HL-60/S4 (cell line): Measurements from ENCODE around the gene GALNT2.

ENCODE experiments used
- in situ Hi-C: fragments of 300-500 bp; cut with MboI; formaldehyde crosslinking; loops from 2 replicates; pipeline ENCODE4 v1.14.3; 2022; ENCODE audit warnings: low sequenced_read_pairs

GALNT2 gene

DNA sequence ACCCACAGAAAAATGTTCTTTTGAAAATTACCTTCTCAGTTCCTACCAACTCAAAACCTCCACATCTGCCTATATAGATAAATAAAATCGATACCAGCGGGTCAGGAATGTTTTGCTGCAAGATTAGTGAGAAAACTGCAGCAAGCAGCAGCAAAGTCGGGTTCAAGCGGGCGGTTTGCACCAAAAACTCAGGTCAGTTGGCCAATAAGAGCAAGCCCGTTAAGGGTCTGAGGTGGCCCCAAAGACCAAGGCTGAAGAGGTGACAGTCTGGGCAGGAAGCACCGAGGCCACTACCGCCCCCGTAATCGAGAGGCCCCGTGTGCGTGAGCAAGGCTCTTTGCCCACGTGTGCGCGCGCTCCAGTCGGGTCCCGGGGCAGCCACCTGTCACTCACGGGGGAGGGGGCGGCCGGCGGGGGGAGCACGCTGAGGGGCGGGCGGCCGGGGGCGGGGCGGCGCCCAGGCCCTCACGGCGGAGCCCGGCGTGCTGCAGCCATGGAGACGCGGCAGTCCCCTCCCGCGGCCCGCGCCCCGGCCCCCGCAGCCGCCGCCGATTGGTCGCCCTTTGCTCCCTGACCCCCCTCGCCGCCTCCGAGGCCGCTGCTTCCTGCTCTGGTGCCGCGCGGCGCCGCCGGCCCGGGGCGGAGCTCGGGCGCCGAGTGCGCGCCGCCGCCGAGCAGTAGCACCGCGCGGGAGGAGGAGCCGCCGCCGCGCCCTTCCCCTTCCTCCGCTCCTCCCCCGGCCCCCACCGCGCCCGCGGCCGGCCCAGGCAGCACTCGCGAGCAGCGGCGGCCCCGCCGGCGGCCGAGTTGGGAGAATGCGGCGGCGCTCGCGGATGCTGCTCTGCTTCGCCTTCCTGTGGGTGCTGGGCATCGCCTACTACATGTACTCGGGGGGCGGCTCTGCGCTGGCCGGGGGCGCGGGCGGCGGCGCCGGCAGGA, at the start of gene GALNT2:
TSS of gene GALNT2 (plus strand) at position 773 of the 939 bp plus-strand sequence. CDS start at position 816, 43 bp downstream.
- in situ Hi-C loops, result no loop called here

DNA sequence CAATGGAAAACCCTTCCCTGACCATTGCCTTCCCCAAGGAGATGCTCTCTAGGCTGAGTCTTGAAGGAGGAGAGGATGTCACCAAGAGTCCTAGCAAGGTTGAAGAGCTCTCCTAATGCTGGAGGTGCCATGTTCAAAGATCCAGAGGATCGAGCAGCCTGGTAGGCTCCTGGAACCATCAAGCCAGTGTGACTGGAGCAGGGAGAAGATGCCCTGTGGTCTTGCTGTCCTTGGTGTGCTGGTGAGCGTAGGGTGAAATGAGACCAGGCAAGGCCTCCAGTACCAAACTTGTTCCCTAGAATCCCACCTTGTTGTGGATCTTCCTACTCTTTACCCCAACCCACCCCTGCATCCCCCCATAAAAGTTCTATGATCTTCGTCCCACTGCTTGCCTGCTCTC, 46.6 kb upstream of the GALNT2 start:
- in situ Hi-C loops, result no loop called here

DNA sequence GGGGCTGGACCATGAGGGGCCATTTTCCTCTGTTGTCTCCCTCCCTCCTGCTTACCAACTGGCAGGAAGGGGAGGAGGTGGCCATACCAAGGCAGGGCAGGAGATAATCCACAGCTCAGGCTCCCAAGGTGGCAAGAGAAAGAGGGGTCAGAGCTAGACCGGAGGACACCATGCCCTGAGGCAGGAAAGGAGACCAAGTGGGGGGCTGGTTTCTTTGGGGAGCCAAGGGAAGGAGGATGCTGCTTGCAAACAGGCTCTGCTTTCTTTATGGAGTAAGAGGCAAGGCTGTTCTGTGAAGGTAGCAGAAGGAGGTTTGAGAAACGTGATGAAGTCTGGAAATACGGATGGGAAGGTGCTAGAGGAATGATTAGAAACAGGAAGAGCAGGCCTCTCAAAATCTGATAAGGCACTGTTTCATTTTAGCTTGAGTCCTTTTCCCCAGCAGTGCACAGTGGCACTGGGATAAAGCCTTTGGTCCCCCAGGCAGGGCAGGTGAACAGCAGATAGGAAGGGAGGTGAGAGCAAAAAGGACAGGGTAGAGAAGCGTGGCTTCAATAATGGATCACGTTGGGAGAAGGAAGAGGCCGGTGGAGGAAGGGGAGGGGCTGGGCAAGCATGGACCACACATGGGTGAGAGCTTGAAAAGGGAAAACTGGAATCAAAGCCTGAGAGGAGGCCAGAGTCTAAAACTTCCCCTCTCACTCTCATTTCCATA, 44.2 kb upstream of the GALNT2 start:
- in situ Hi-C loops, result no loop called here

DNA sequence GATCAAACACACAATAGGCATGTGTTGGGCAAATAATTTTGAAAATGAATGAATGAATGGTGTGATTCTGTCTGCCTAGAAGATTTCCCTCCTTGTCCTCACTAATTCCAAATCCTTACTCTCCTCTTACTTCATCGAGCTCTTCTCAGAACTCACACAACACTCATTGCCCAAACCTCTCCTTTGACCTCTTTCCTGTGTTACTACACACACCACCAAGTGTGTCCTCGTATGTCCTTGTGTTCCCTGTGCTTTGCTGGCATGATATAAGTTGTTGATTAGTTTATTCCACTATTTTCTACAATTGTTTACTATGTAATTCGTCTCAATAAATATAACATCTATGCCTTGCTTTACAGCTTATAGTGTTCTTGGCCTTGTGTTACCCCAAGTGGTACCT, 41.4 kb upstream of the GALNT2 start:
- in situ Hi-C loops, result no loop called here

DNA sequence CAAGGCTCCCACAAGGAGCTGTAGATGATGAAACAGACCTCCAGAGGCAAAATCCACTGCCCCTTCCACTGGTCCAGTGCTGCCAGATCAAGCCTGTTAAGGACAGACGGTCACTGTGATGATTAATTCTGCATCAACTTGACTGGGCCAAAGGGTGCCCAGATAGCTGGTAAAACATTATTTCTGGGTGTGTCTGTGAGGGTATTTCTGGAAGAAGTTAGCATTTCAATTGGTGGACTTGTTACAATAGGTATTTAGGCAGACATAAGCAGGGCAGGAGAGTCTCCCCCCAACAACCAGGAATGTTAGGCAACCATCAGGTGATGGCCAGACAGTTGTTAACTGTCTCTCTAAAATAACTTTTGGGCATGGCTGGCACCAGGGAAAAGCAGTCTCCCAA, 40.9 kb upstream of the GALNT2 start:
- in situ Hi-C loops, result no loop called here

DNA sequence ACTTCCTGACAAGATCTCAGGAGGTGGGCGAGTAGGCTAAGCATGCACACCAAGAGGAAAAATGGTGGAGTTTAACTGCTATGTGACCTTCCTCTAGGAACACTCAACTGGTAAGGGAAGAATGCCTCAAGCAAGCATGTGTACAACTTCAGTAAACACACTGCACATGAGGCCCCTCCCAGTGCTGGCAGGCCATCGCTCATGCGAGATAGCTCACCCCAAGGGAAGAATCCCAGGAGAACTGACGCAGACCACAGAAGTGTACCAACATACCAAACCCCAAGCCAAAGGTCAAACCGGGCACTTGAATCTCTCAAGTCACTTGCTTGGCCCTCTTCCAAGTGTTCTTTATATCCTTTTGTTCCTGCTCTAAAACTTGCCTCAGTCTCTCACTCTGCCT, 40.5 kb upstream of the GALNT2 start:
- in situ Hi-C loops, result no loop called here

DNA sequence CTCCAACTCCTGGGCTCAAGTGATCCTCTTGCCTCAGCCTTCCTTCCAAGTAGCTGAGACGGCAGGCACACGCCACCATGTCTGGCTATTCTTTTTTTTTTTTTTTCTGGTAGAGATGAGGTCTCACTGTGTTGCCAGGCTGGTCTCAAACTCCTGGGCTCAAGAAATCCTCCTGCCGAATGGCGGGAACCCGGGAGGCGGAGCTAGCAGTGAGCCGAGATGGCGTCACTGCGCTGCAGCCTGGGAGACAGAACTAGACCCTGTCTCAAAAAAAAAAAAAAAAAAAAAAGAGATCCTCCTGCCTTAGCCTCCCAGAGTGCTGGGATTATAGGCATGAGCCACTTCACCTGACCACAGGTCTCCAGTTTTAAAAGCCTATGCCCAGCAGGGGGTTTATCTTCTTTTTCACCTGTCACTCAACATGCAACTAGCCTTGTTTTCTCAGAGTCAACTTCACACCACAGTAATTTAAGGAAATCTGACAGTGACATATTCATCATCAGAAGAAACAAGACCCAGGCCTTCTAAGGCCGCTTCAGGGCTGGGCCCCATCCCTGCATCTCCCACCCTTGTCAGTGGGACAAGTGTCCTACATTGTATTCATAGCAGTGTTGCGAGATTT, 38.3 kb upstream of the GALNT2 start:
- in situ Hi-C loops, result no loop called here

DNA sequence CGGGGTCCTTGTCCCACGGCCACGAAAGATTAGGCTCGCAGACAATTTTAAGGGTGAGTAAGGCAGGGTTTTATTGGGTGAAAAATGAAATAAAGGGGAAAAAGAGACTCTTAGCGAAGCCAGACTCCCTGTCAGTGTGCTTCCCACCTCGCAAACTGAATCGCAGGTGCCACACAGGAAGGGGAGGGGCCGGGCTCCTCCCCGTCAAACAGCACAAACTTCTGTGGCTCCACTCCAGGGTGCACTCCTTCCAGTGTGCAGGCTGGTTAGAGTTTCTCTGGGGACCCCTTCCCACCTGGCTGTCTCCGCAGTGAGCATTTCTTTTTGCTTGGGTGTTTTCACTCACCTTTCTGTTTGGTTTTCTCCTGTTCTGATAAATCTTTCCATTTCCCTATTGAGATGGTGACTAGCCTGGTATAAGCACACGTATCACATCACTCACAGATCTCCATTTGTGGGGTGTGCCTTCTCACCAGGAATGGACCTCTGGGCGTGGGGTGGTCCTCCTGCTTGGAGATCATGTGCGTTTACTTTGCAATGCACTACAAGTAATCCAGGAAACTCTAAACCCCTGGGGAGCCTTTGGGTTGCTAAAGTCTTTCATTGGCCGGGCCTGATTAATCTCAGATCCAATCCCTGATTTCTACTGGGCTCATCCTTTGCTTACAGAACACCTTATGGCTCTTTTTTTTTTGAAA, 37.6 kb upstream of the GALNT2 start:
- in situ Hi-C loops, result no loop called here

DNA sequence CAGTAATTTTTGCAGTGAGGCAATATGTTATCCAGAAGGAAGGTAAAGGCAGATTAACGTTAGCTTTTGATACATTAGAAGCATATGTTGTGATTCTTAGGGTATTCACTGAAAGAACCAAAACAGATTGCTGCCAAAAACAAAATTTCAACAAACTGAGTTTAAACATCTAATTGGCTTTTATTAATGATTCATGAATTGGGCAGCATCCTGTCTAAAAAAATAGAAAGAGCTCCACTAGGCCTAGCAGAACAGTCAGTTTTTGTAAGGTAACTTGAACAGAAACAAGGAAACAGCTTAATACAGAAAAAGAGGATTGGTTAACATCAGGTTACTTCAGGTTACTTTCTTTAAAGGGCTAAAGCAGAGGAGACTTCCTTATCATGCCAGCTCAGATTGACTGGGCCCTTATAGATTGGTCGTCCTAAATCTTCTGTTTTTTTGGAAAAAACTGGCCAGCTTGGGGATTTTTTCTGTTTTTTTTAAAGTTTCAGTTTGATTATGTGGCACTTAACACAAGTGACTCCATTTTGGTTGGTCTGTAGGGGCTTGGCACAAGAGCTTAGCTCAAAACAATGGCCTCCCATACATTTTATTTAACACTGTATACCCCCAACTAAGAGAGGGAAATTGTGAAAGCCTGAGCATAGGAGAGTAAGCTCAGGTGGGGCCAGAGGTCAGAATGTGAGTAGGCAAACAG, 36.8 kb upstream of the GALNT2 start:
- in situ Hi-C loops, result no loop called here

DNA sequence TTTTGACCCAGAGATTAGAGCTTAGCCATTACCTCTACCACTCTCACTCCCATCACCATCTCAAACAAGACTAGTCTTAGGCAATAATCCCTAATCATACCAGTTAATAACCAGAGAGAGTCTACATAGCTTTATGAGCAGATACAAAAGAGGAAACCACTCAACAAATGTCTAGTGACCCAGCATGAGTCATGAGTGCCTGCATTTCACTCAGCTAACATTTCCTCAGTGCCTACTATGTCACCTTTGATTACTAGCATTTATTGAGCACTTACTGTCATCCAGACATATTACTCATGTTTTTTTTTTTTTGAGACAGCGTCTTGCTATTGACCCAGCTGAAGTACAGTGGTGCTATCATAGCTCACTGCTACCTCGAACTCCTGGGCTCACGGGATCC, 35.9 kb upstream of the GALNT2 start:
- in situ Hi-C loops, result no loop called here

DNA sequence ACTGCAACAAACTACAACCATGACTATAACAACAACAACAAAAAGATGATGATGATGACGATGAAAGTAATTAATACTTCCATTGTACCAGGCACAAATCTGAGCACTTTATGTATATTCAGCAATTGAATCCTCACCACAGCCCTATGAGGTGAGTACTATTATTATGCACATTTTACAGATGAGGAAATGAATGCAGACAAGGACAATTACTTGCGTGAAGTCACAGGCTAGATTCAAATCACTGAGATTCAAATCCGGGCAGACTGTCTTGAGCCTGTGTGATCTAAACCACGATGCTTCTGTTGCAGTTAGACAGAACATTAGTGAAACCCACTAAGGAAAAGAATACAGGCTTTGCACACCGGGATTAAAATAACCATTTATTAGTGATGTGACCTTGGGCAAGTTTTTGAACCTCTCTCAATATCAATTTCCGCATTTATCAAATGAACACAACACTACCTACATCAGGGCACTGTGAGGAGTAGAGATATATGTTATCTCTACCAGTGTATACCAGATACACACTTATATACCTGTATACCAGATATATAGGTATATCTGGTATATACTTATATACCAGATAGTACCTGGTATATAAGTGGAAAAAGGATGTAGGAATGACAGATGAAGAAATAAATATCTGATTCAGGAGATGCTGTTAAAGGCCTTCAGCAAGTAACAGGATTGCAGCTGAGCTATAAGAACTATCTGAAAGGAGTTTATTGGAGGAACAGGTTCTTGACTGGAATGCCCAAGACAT, 34.3 kb upstream of the GALNT2 start:
- in situ Hi-C loops, result no loop called here

DNA sequence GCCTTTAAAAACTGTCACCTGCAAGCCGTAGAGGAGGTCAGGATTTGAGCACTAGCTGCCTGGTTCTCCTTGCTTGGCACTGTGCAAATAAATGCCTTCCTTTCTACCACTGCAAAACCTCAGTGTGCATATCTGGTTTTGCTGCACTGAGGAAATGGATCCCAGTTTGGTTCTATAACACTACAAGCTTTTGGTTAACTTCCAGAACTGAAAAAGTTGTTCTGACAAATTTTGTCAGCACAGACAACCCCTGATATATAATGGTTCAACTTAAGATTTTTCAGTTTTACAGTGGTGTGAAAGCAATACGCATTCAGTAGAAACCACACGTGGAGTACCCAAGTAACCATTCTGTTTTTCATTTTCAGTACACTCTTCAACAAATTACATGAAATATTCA, 29.8 kb upstream of the GALNT2 start:
- in situ Hi-C loops, result no loop called here

DNA sequence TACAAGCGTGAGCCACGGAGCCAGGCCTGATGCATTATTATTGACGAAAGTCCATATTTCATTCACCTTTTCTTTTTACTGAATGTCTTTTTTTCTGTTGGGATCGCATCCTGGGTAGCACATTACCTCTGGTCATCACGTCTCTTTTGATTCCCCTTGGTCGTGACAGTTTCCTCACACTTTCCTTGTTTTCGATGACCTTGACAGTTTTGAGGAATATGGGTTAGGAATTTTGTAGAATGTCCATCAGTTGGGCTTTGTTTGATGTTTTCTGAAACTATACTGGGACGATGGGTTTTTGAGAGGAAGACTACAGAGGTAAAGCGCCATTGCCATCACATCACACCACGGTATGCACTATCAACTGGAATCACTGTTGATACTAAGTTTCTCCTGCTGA, 26.6 kb upstream of the GALNT2 start:
- in situ Hi-C loops, result no loop called here

DNA sequence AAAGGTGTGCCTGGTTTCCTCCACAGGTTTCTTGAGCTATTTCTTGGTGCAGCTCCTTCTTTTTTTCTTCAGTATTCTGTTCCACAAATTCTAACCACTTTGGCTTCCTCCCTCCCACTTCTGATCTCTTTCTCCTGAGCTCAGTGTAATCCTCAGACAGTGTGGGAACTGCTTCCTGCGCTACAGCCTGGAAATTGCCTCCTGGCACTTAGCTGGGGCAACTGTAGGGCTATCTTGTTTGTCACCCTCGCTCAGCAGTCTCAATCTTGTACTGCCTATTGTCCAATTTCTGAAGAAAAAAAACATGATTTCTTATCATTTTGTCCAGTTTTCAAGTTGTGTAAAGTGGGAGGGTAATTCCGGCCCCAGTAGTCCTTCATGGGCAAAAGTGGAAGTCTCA, 24.0 kb upstream of the GALNT2 start:
- in situ Hi-C loops, result no loop called here

DNA sequence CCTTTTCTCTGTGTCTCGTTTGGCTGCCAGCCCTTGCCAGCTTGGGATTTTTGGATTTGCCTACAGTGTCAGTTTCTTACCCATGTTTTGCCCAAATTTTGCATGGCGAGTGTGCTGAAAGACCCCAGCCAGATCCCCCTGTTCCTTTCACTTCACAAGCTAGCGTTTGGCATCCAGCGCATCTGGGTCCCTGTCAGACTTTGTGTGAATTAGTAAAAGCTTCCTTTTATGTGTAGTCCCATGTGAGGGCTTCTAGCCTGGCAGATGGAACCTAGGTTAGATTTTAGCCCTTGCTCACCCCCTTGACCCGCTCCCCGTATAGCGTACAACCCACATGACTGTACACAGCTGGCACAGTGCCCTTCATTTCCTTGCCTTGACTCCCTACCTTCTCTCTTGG, 22.3 kb upstream of the GALNT2 start:
- in situ Hi-C loops, result no loop called here

DNA sequence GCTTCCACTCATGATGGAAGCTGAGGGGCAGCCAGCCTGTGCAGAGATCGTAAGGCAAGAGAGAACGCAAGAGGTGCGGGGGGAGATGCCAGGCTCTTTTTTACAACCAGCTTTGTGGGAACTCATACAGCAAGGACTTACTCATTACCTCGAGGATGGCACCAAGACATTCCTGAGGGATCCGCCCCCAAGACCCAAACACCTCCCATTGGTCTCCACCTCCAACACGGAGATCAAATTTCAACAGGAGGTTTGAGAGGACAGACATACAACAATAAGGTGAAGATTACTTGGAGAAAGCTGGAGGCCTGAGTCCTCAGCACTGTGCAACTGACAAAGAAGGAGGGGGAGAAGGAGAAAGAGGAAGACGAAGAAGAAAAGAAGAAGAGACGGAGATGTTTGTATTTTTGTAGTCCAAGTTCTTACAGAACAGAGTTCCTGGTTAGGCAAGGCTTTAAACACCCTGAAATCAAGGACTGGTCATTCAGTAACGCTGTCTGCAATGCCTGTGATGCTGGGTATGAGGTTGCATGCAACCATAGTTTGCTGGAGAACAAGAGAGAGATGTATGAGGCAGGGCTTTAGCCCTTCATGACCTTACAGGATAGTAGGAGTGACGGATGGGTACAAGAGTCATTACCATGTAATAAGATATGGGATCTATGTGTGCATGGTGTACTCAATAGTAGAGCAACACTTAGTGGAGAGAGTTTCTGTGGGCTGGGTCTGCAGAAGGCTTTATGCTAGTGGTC, 19.7 kb upstream of the GALNT2 start:
- in situ Hi-C loops, result no loop called here

DNA sequence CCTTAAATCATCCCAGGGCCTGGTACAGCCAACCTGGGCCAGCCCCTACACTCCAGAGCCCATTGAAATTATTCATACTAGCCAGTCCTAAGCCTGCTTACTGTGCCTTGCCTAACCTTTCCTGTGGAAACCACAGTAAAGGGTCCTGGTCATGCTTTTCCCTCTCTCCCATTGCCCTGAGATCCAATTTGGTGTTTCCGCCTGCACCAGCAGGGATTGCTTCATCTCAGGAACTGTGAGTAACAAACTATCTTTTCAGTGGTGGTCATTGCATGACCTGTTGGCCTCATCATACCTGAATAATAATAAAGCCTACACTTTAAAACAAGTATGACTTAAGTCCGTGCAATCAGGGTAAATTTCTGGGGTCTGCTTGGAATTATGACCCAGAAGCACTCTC, 18.7 kb upstream of the GALNT2 start:
- in situ Hi-C loops, result no loop called here

DNA sequence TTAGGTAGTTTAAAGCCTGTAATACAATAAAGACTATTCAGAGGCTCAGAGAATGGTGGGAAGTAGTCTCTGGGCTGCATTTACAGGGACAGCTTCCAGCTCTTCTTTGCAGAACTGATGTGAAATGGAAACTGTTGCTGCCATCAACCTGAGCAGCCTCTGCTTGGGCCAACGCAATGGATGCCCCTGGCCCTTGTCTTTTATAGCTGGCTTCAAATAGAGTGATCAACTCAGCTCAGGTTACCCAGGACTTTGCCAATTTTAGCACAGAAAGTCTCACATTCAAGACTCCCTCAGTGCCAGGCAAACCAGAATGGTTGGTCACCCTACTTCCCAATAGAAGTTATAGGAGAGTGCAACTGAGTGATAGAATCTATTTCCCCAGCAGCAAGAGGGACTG, 18.1 kb upstream of the GALNT2 start:
- in situ Hi-C loops, result no loop called here

DNA sequence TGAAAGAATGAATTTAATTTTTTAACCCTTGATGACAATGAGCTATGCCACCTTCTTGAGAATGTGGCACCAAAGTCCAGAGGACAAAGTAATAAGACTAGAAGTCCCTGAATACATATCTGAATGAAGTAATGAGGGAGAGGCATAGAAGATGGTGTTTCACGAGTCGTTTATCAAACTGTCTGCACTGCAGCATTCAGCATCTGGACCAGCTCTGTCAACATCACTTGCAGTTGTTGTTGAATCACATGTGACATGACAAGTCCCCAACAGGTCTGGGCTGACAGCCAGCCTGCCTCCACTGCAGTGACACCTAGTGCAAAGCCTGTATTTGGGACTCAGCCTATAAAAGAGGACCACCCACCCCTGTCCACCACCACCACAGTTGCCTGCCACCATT, 17.3 kb upstream of the GALNT2 start:
- in situ Hi-C loops, result no loop called here
